ENCODE data around the gene FTHL17.

Gene FTHL17

DNA sequence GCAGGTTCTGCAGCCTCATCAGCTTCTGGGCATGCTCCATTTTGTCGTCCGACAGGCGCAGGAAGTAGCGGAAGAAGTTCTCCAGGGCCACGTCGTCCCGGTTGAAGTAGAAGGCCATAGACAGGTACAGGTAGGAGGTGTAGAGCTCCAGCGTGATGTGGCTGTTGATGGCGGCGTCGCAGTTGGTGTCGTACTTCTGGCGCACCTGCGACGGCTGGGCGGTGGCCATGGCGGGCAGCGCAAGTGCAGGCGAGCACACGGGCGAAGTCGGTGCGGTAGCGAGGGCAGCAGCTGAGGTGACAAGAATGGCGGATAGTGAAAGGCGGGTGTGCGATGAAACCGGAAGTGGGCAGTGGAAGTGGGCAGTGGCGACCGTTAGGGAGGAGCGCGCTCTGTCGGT is at the start of gene FTHL17:
Gene FTHL17, minus strand, starts transcription at position 317 of the 400 bp plus-strand sequence. Its CDS starts 88 bp downstream, at position 229.
- H3K4me1 Mint-ChIP-seq: no peaks in the 10 kb centered on the region
- peaks cover 2% of the 10 kb centered on the region for H3K9me3 Mint-ChIP-seq
- H3K36me3 Mint-ChIP-seq: no peaks in the 10 kb centered on the region
- no peak for ATAC-seq
- H3K27me3 Mint-ChIP-seq: no peaks in the 10 kb centered on the region
- no peak within 1 kb of the TSS for H3K27ac Mint-ChIP-seq
- H3K4me3 Mint-ChIP-seq: no peak within 1 kb of the TSS

DNA sequence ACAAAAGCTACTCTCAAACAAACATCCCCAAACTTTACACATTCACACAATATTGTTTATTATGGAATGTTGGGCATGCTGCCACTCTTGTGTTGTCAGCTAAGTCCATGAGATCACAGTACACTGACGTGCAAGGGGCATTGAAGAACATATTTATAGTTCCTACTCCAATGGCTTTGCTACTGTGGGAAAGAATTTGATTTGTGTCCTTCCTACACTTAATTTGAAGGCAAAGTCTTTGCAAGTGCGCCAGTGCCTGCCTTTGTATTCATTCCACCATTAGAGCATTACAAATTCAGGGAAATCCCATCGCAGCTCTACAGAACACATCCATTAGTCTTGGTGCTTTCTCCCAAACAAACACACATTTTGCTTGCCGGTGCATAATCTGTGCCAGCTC is 45.4 kb upstream of the FTHL17 start:
- Mint-ChIP-seq H3K27me3 (peaks cover 13% of the 10 kb centered on the region), H3K4me3 (no peak overlapping the region), H3K4me1 (no peaks in the 10 kb centered on the region), H3K27ac (no peak overlapping the region), H3K36me3 (peaks cover 2% of the 10 kb centered on the region), H3K9me3 (no peaks in the 10 kb centered on the region)
- ATAC-seq: no peak

DNA sequence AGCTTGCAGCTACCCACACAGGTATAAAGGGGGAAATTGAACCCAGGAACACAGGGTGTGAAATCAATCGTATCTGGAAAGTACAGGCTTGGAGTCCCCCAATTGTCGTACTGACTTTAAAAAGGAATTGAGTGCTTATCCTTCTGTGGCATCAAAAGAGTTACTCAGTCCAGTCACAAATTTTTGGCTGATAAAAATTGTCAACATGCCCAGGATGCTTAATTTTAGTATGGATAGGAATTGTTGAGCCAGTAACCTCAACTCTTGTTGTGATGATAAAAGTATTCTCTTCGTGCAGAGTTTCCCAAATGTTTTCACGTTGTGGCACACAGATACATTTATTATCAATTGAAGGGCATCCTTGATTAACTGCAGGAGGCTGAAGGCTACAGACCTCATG is 43.6 kb upstream of the FTHL17 start:
- no peak overlapping the region for H3K4me3 Mint-ChIP-seq
- no peaks in the 10 kb centered on the region for H3K36me3 Mint-ChIP-seq
- H3K27me3 Mint-ChIP-seq: peaks cover 13% of the 10 kb centered on the region
- no peak for ATAC-seq
- no peaks in the 10 kb centered on the region for H3K4me1 Mint-ChIP-seq
- H3K9me3 Mint-ChIP-seq: no peaks in the 10 kb centered on the region
- H3K27ac Mint-ChIP-seq: no peak overlapping the region

DNA sequence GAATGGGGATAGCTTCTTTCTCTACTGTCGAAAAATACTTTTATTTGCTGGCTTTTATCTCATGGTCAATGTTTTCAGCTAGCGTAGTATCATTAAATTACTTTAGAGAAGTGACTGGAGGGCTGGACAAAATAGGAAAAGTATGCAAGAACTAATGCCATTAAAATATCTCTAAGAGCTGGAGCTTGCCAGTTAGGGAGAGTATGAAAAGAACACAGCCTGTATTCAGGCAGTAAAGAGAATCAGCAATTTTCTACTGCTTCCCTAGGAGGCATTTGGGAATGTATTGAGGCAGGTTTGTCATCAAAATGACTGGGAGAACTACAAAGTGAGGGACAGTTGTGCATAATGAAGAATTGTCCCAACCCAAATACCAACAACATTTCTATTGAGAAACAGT is 43.0 kb upstream of the FTHL17 start:
- Mint-ChIP-seq H3K4me1 (no peaks in the 10 kb centered on the region), H3K9me3 (no peaks in the 10 kb centered on the region), H3K4me3 (no peak overlapping the region), H3K27ac (no peak overlapping the region), H3K36me3 (no peaks in the 10 kb centered on the region), H3K27me3 (peaks cover 13% of the 10 kb centered on the region)
- no peak for ATAC-seq

DNA sequence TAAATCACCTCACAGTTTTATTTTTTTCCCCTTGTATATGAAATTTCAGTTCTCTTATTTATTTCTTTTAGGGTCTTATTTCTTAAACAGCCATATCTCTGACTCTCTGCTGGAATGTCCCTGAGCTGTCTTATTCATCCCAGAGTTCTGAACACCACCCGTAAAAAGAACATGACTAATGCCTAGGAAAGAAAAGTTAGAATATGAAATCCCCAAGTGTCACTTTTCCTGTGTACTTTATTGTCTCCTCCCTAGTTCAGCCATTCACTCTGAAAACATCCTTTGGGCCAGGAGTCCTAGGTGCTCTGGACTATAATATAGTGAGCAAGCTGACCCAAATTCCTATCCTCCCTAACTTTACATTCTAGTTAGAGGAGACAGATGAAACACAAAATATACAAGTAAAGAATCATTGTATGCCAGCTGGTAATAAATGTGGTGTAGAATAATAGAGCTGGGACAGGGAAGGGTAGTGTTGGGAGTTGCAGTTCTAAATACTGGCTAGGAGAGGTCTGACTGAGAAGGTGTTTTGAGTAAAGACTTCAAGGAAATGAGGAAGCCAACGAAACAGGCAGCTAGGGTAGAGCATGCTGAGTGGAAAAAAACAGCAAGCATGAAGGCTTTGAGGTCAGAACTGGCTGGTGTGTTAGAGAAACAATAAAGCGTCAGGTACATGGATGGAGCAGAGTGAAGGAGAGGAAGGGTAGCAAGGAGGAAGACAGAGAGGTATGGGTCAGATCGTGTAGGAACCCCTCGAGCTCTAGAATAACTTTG is 40.6 kb upstream of the FTHL17 start:
- no peak for ATAC-seq
- H3K27me3 Mint-ChIP-seq: peaks cover 13% of the 10 kb centered on the region
- H3K4me1 Mint-ChIP-seq: no peaks in the 10 kb centered on the region
- no peak overlapping the region for H3K27ac Mint-ChIP-seq
- no peaks in the 10 kb centered on the region for H3K36me3 Mint-ChIP-seq
- H3K9me3 Mint-ChIP-seq: no peaks in the 10 kb centered on the region
- H3K4me3 Mint-ChIP-seq: no peak overlapping the region

DNA sequence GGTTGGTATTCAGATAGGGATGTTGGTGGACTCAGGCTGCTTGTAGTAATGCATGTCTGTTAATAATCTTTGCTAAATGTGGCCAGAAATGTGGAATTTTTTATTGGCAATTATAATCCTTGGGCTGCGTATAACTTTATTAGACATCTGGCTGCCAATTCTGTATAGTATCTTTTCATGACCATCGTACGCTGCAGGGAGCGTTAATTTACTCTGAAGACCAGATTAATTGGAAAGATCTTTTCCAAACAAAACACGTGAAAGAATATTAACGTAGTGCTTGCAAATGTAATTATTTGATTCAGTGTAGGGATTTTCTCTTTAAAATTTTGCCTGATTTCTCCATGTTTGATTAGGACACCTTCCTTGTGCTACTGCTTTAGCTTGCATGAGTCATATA is 38.8 kb upstream of the FTHL17 start:
- Mint-ChIP-seq H3K4me3 (no peak overlapping the region), H3K27me3 (peaks cover 13% of the 10 kb centered on the region), H3K4me1 (no peaks in the 10 kb centered on the region), H3K36me3 (no peaks in the 10 kb centered on the region), H3K9me3 (no peaks in the 10 kb centered on the region), H3K27ac (no peak overlapping the region)
- ATAC-seq: no peak

DNA sequence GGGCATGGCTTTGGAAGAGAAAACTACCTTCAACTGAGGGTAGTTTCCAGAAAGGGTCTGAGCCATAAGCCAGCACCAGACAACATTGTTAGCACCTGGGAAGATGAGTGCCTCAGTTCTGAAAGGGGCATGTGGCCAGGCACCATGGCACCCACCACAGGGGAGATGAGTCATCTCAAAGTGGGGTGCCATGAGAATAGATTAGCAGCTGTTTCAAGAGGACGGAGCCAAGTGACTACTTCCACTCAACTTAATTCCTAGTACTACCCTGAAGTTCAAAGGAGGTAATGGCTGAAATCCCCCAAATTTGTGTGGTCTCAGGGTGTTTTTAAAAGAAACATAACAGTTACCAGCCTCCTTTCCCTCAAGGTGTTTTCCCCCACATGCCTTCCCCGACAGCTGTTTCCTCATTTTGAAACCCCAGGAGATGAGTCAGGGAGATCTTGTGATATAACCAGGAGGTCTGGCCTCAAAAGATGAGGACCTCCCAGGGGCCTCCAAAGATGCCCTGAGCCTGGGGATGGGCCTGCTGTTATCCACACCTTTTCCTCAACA is 27.8 kb upstream of the FTHL17 start:
- H3K27ac Mint-ChIP-seq: peak overlapping the region; percentile 46
- no peaks in the 10 kb centered on the region for H3K27me3 Mint-ChIP-seq
- H3K9me3 Mint-ChIP-seq: peaks cover 2% of the 10 kb centered on the region
- peaks cover 10% of the 10 kb centered on the region for H3K4me1 Mint-ChIP-seq
- no peaks in the 10 kb centered on the region for H3K36me3 Mint-ChIP-seq
- peak; percentile 89 for ATAC-seq
- H3K4me3 Mint-ChIP-seq: no peak overlapping the region

DNA sequence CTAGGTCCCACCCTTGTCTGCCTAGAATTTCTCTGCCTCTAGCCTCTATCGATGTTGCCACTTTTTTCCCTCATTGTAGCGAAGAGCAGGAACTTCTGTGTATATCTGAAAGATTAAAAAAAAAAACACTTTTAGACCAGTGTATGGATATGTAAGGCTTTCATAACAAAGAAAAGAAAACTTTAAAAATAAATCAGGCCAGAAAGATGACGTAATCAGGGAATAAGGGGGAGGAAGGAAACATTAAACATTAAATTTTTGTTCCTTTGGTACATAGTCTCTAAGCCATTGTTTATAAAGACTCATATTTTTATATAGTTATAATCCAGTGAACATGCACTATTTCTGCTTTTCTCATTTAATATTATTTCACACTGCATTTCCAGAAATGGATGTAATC is 26.2 kb upstream of the FTHL17 start:
- no peak for ATAC-seq
- Mint-ChIP-seq H3K9me3 (peaks cover 2% of the 10 kb centered on the region), H3K4me1 (peaks cover 14% of the 10 kb centered on the region), H3K27me3 (no peaks in the 10 kb centered on the region), H3K36me3 (no peaks in the 10 kb centered on the region), H3K27ac (no peak overlapping the region), H3K4me3 (no peak overlapping the region)

DNA sequence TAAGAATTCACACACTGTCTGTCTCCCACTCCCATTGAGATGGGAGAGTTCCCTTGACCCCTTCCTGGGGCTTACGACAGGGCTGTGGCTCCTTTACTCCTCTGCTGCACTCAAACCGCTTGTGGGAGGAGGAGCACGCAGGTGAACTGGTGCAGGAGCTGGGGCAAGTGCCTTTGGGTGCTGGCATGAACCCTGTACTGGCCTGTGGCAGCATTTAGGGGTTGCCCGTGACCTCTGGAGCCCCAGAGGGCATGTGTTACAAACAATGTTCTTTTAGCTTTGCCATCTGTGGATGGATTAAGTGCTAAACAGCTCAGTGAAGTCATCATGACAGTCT is 21.8 kb upstream of the FTHL17 start:
- Mint-ChIP-seq H3K4me1 (peaks cover 11% of the 10 kb centered on the region), H3K27me3 (no peaks in the 10 kb centered on the region), H3K27ac (no peak overlapping the region), H3K9me3 (peaks cover 2% of the 10 kb centered on the region), H3K4me3 (no peak overlapping the region), H3K36me3 (no peaks in the 10 kb centered on the region)
- ATAC-seq: no peak

DNA sequence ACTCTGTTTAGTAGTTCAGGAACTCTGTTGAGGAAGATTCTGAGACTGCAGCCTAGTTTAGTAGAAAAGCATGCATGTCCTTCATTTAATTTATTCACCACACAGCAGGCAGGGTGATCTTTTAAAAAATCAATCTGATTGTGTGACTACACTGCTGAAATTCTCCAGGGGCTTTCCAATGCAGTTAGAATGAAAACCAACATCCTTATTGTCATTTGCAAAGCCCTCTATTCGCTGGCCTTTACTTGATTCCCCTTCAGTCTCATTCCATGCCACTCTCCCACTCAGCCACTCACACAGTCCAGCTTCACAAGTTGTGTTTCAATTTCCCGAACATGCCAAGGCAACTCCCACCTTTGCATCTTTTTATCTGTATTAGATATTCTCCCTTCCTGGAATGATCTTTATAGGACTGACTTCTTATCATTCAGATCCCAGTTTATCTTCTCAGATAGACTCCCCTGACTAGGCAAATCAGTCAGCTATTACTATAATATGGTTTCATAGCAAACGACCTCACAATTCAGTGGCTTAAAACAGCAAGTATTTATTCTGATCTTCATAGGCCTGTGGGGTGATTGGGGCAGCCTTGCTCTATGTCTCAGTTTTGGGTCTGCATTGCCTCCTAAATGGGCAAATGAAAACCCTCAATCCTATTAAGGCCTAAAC is 21.3 kb upstream of the FTHL17 start:
- Mint-ChIP-seq H3K36me3 (no peaks in the 10 kb centered on the region), H3K4me3 (no peak overlapping the region), H3K27me3 (no peaks in the 10 kb centered on the region), H3K27ac (no peak overlapping the region), H3K4me1 (peaks cover 9% of the 10 kb centered on the region), H3K9me3 (peaks cover 2% of the 10 kb centered on the region)
- ATAC-seq: peak; percentile 47

DNA sequence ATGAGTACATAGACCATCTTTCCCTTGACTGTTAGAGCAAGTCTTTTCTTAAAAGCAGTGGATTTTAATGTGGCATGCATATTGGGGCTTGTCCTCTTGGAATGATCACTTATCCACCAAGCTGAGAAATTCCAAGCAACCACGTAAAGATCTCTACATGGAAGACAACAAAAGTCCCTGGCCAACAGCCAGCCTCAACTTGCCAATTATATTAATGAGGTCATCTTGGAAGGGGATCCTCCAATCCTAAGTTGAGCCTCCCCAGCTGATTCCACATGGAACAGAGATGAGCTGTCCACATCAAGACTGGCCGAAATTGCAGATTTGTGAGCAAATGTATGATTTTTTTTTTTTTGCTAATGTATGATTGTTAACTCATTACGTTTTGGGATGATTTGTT is 20.6 kb upstream of the FTHL17 start:
- Mint-ChIP-seq H3K27me3 (no peaks in the 10 kb centered on the region), H3K4me1 (peaks cover 9% of the 10 kb centered on the region), H3K27ac (no peak overlapping the region), H3K9me3 (peaks cover 2% of the 10 kb centered on the region), H3K4me3 (no peak overlapping the region), H3K36me3 (no peaks in the 10 kb centered on the region)
- no peak for ATAC-seq

DNA sequence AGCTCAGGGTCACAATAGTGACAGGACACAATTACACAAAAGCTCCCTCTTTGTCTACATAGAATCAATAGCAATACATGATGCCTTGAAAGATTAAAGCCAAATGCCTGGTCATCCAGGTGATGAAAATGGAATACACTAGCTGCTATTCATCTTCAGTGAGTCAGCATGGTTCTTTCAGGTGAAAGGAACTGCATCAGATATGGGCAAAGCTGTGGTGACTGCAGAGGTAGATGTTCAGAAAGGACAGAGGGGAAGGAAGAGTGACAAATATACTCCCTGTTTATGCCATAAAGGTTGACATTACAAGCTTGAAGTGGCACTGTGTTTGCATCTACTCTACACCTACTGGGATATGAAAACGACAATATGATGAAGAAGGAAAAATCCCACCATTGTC is 20.0 kb upstream of the FTHL17 start:
- no peak overlapping the region for H3K27ac Mint-ChIP-seq
- H3K9me3 Mint-ChIP-seq: peaks cover 1% of the 10 kb centered on the region
- no peak overlapping the region for H3K4me3 Mint-ChIP-seq
- H3K36me3 Mint-ChIP-seq: no peaks in the 10 kb centered on the region
- H3K27me3 Mint-ChIP-seq: no peaks in the 10 kb centered on the region
- peaks cover 9% of the 10 kb centered on the region for H3K4me1 Mint-ChIP-seq
- ATAC-seq: no peak

DNA sequence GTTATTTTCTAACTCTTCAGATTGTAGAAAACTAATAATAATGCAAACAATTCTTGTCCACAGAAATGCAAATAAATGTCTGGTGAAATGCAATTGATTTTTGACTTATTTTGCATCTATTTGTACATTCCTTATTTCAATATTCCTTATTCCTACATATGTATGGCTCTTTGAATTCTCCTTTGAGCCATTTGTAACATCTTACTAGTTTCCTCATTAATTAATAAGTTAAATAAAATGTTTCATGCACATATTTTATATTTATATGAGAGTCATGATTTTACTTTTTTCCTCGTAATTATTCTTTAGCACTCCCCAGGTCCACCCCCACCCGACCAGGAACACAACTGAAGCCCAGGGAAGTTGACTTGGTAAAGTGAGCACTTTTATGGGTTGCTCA is 2.7 kb upstream of the FTHL17 start:
- Mint-ChIP-seq H3K27ac (no peak overlapping the region), H3K27me3 (no peaks in the 10 kb centered on the region), H3K4me3 (no peak overlapping the region)

DNA sequence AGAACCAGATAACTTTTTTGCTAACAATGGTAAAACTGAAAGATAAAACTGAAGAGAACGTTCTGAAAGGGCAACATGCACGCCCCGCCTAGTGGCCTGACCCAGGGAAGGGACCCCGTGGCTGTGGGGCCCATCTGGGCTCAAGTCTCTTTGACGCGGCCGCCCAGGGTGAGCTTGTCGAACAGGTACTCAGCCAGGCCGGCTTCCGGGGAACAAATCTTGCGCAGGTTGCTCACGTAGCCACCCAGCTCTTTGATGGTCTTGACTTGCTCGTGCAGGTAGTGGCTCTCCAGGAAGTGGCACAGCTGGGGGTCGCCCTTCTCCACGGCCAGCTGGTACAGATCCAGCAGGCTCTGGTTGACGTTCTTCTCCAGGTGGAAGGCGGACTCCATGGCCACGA is 579 bp downstream of the FTHL17 start:
- H3K4me1 Mint-ChIP-seq: no peaks in the 10 kb centered on the region
- H3K9me3 Mint-ChIP-seq: peaks cover 2% of the 10 kb centered on the region
- H3K36me3 Mint-ChIP-seq: no peaks in the 10 kb centered on the region
- no peak for ATAC-seq
- no peak overlapping the region for H3K4me3 Mint-ChIP-seq
- no peaks in the 10 kb centered on the region for H3K27me3 Mint-ChIP-seq
- no peak overlapping the region for H3K27ac Mint-ChIP-seq

More for the DNA sequence above, 2.7 kb upstream of the FTHL17 start:
- ATAC-seq: no peak
- H3K36me3 Mint-ChIP-seq: no peaks in the 10 kb centered on the region
- no peaks in the 10 kb centered on the region for H3K4me1 Mint-ChIP-seq
- peaks cover 2% of the 10 kb centered on the region for H3K9me3 Mint-ChIP-seq

DNA sequence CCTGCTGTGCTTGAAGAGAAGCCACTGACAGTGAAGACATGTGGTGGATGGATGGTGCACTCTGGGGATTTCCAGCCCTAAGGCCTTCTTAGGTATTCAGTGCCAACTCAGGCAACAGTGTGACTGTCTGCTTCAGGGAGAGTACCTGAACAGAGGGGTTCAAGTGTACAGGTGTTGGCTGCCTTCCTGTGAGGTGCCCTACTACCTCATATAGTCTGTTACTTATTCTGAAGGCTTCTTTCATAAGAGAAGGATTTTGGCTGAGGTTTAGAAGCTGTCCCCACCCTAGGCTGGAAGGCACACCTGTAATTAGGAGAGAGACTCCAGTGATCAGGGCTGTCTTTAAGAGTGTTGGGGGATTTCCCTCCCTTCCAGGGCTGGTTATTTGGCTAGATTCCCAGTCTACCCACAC is 1.8 kb downstream of the FTHL17 start:
- Mint-ChIP-seq H3K36me3 (no peaks in the 10 kb centered on the region), H3K27me3 (no peaks in the 10 kb centered on the region), H3K27ac (no peak overlapping the region), H3K4me3 (no peak overlapping the region), H3K4me1 (no peaks in the 10 kb centered on the region), H3K9me3 (peaks cover 2% of the 10 kb centered on the region)
- no peak for ATAC-seq

DNA sequence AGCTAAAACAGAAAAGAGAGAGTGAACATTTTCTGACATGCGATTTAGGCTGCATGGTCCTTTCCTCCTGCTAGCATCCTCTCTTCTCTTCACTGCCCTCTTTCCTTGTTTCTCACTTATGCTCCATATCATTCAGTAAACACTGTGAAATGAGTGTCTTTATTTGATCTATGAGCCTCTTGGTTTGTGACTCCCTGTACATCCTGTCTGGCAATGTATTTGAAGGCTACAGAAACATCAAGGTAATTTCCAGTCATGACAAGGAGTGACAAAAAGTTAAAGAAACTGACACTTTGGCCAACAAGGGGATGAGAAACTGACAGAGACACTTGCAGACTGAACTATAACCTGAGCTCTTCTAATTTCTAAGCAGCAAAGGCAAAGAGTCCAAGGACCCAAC is 8.7 kb downstream of the FTHL17 start:
- Mint-ChIP-seq H3K27ac (no peak overlapping the region), H3K9me3 (no peaks in the 10 kb centered on the region), H3K4me1 (no peaks in the 10 kb centered on the region), H3K4me3 (no peak overlapping the region), H3K27me3 (no peaks in the 10 kb centered on the region), H3K36me3 (no peaks in the 10 kb centered on the region)
- ATAC-seq: no peak
